H9 (cell line): ENCODE results near the gene RIPK4. TPM values are rescaled to one million over a fixed set of nuclear protein-coding genes. Genes with fewer than 3 reads are reported as not detected.

ENCODE experiments used
- DNase-seq: peaks from one replicate; pipeline ENCODE4 v3.0.0-alpha.2; 2017
- H2AFZ ChIP-seq: one replicate; pipeline ENCODE4 v1.6.1; 2013; ENCODE audit warnings: mild to moderate bottlenecking, low read length, control low read depth, moderate library complexity
- H2AK5ac ChIP-seq: 2 replicates; pipeline ENCODE4 v1.6.1; 2013; ENCODE audit warnings: low read length, control low read depth, mixed read lengths; ENCODE audit not compliant: insufficient read length
- H2BK120ac ChIP-seq: one replicate; pipeline ENCODE4 v1.6.1; 2013; ENCODE audit warnings: low read depth, mild to moderate bottlenecking, low read length, control low read depth, inconsistent platforms; ENCODE audit not compliant: poor library complexity, severe bottlenecking
- H2BK12ac ChIP-seq: 2 replicates; pipeline ENCODE4 v1.6.1; 2013; ENCODE audit warnings: low read length, control low read depth, mixed read lengths, low read depth; ENCODE audit not compliant: insufficient read length
- H2BK15ac ChIP-seq: 2 replicates; pipeline ENCODE4 v1.6.1; 2013; ENCODE audit warnings: low read depth, low read length, control low read depth
- H2BK20ac ChIP-seq: one replicate; pipeline ENCODE4 v1.6.1; 2013; ENCODE audit warnings: low read depth, mild to moderate bottlenecking, low read length, control low read depth, inconsistent platforms; ENCODE audit not compliant: poor library complexity, severe bottlenecking
- H2BK5ac ChIP-seq: 2 replicates; pipeline ENCODE4 v1.6.1; 2013; ENCODE audit warnings: low read length, control low read depth, mixed read lengths; ENCODE audit not compliant: insufficient read length
- H3K14ac ChIP-seq: 2 replicates; pipeline ENCODE4 v1.6.1; 2013; ENCODE audit warnings: low read length, control low read depth; ENCODE audit not compliant: insufficient read depth
- H3K18ac ChIP-seq: 2 replicates; pipeline ENCODE4 v1.6.1; 2013; ENCODE audit warnings: low read depth, mild to moderate bottlenecking, mixed read lengths, low read length, control low read depth; ENCODE audit not compliant: insufficient read length
- H3K23ac ChIP-seq: 2 replicates; pipeline ENCODE4 v1.6.1; 2013; ENCODE audit warnings: low read length, control low read depth, mixed read lengths, low read depth; ENCODE audit not compliant: insufficient read length
- H3K23me2 ChIP-seq: 2 replicates; pipeline ENCODE4 v1.6.1; 2013; ENCODE audit warnings: low read depth, mild to moderate bottlenecking, mixed read lengths, low read length, control low read depth; ENCODE audit not compliant: insufficient read length, poor library complexity, severe bottlenecking
- H3K27ac ChIP-seq: 2 replicates; pipeline ENCODE4 v1.5.1; 2013; ENCODE audit warnings: low read length, control low read depth, mixed read lengths, low read depth; ENCODE audit not compliant: insufficient read length
- H3K27me3 ChIP-seq: 2 replicates; pipeline ENCODE4 v1.6.1; 2013; ENCODE audit warnings: low read length, control low read depth, inconsistent platforms; ENCODE audit not compliant: insufficient read depth
- H3K4ac ChIP-seq: 2 replicates; pipeline ENCODE4 v1.6.1; 2013; ENCODE audit warnings: low read depth, mild to moderate bottlenecking, control low read depth, inconsistent platforms, low read length, moderate library complexity
- H3K4me1 ChIP-seq: 2 replicates; pipeline ENCODE4 v1.6.1; 2013; ENCODE audit warnings: low read length, control low read depth, inconsistent platforms; ENCODE audit not compliant: insufficient read depth
- H3K4me2 ChIP-seq: 2 replicates; pipeline ENCODE4 v1.6.1; 2013; ENCODE audit warnings: low read length, control low read depth, mixed read lengths; ENCODE audit not compliant: insufficient read length, insufficient read depth
- H3K56ac ChIP-seq: 2 replicates; pipeline ENCODE4 v1.6.1; 2013; ENCODE audit warnings: low read depth, mild to moderate bottlenecking, mixed read lengths, low read length, control low read depth; ENCODE audit not compliant: insufficient read length
- H3K79me1 ChIP-seq: 2 replicates; pipeline ENCODE4 v1.6.1; 2013; ENCODE audit warnings: low read depth, mild to moderate bottlenecking, moderate library complexity, low read length, control low read depth, inconsistent platforms; ENCODE audit not compliant: insufficient read depth, poor library complexity, severe bottlenecking
- H3K79me2 ChIP-seq: 2 replicates; pipeline ENCODE4 v1.6.1; 2013; ENCODE audit warnings: low read length, control low read depth, inconsistent platforms; ENCODE audit not compliant: insufficient read depth
- H3K9ac ChIP-seq: 2 replicates; pipeline ENCODE4 v1.6.1; 2013; ENCODE audit warnings: low read length, control low read depth, mixed read lengths; ENCODE audit not compliant: insufficient read length; ENCODE audit errors: extremely low read depth
- H3K9me3 ChIP-seq: one replicate; pipeline ENCODE4 v1.6.1; 2013; ENCODE audit warnings: low read depth, low read length, inconsistent platforms; ENCODE audit not compliant: control insufficient read depth
- H3T11ph ChIP-seq: one replicate; pipeline ENCODE4 v1.6.1; 2013; ENCODE audit warnings: mild to moderate bottlenecking, low read length, control low read depth, inconsistent platforms
- H4K20me1 ChIP-seq: one replicate; pipeline ENCODE4 v1.6.1; 2013; ENCODE audit not compliant: control insufficient read depth, insufficient read length, insufficient read depth
- H4K5ac ChIP-seq: 2 replicates; pipeline ENCODE4 v1.6.1; 2013; ENCODE audit warnings: low read depth, mild to moderate bottlenecking, mixed read lengths, low read length, control low read depth; ENCODE audit not compliant: insufficient read length
- H4K8ac ChIP-seq: replicated peaks from 2 replicates; pipeline ENCODE4 v1.6.1; 2013; ENCODE audit warnings: low read length, control low read depth, mixed read lengths, low read depth; ENCODE audit not compliant: insufficient read length
- H4K91ac ChIP-seq: 2 replicates; pipeline ENCODE4 v1.6.1; 2013; ENCODE audit warnings: low read depth, mild to moderate bottlenecking, moderate library complexity, mixed read lengths, low read length, control low read depth; ENCODE audit not compliant: insufficient read length
- H3K27ac Mint-ChIP-seq, 3 experiments: 2 replicates in 2 of 3; 3 replicates in 1 of 3; pipeline ENCODE4 v1.8.0; 2020 to 2021; ENCODE audit warnings: mixed read lengths in 3 of 3, mild to moderate bottlenecking in 1 of 3, moderate library complexity in 1 of 3
- H3K27me3 Mint-ChIP-seq: 2 replicates; pipeline ENCODE4 v1.8.0; 2021; ENCODE audit warnings: low read depth, mild to moderate bottlenecking, moderate library complexity, mixed read lengths
- H3K36me3 Mint-ChIP-seq, 3 experiments: 2 replicates in 2 of 3; 3 replicates in 1 of 3; pipeline ENCODE4 v1.8.0; 2020 to 2021; ENCODE audit warnings: low read depth in 3 of 3, mixed read lengths in 3 of 3; ENCODE audit not compliant: insufficient read depth in 1 of 3
- H3K4me1 Mint-ChIP-seq, 2 experiments: 2 replicates each; pipeline ENCODE4 v1.8.0; 2020; ENCODE audit warnings: mixed read lengths in 2 of 2
- H3K4me3 Mint-ChIP-seq, 2 experiments: 2 replicates in 1 of 2; 3 replicates in 1 of 2; pipeline ENCODE4 v1.8.0; 2020 to 2021; ENCODE audit warnings: mild to moderate bottlenecking in 2 of 2, mixed read lengths in 2 of 2, moderate library complexity in 1 of 2
- H3K9me3 Mint-ChIP-seq, 2 experiments: 2 replicates in 1 of 2; 3 replicates in 1 of 2; pipeline ENCODE4 v1.8.0; 2020; ENCODE audit warnings: mild to moderate bottlenecking in 2 of 2, mixed read lengths in 2 of 2, moderate library complexity in 1 of 2
- CTCF ChIP-seq: fragments of 200-600 bp; sonication (generic); conservative IDR thresholded peaks from 3 replicates; pipeline ENCODE4 v1.8.0; 2021; ENCODE audit warnings: antibody characterized with exemption, mild to moderate bottlenecking
- WGBS: extraction: QIAGEN DNeasy Blood & Tissue Kit; methylation state at CpG from one replicate; pipeline ENCODE4 v1.1.7; 2013; ENCODE audit warnings: missing lambda C conversion rate, low lambda C conversion rate, mixed read lengths; ENCODE audit not compliant: insufficient read length; ENCODE audit errors: extremely low coverage; 5-methylcytosine and 5-hydroxymethylcytosine counted together
- total RNA-seq: library from RNA; stranded (reverse); gene quantifications from 2 replicates; pipeline ENCODE4 v1.2.1, GENCODE V29; 2021

RIPK4 gene
- total RNA-seq, 1 experiment from 2014 or later: 2.9 TPM

DNA sequence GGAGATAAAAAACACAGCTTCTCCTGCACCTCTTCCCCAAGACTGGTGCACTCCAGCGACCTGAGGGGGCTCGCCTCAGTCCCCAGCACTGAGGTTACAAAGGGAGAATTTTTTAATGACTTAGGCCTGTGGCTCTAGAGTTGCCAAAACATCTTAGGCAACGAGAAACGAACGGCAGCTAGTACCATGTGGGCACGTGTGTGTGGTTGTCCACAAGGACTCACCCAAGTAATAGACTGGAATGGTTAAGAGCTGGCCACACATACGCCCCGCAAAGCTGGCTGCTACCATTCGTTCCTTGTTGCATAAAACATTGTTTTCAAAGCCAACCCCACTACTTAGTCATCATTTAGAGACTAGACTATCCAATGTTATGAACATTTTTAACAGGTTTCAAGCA lies 26.9 kb downstream of the RIPK4 start:
- Histone ChIP-seq H3K56ac (no peak overlapping the region), H2BK12ac (no peak overlapping the region), H2AFZ (no peak overlapping the region), H3K23me2 (no peaks in the 10 kb centered on the region), H4K91ac (no peak overlapping the region), H2BK20ac (no peak overlapping the region), H2BK120ac (no peak overlapping the region), H4K8ac (no peak overlapping the region), H3K4me2 (no peak overlapping the region), H3K79me1 (no peaks in the 10 kb centered on the region), H3K27ac (no peak overlapping the region), H2BK15ac (no peak overlapping the region), H3K18ac (no peak overlapping the region), H3K14ac (no peak overlapping the region), H3K9ac (no peak overlapping the region), H4K5ac (no peak overlapping the region), H2BK5ac (no peak overlapping the region), H3K9me3 (peaks cover 11% of the 10 kb centered on the region), H3K4ac (no peak overlapping the region), H3K27me3 (no peaks in the 10 kb centered on the region; the same call in 1 of the 2 replicates), H2AK5ac (no peak overlapping the region), H3K79me2 (no peaks in the 10 kb centered on the region), H4K20me1 (no peaks in the 10 kb centered on the region), H3K4me1 (no peaks in the 10 kb centered on the region), H3T11ph (no peak overlapping the region), H3K23ac (no peak overlapping the region)
- DNase-seq: no peak
- peaks cover 5 to 12% of the 10 kb centered on the region in 2 experiments; a peak in 3 of 4 replicates for H3K4me1 Mint-ChIP-seq
- TF ChIP-seq CTCF: no peak
- peaks cover 5% of the 10 kb centered on the region for H3K27me3 Mint-ChIP-seq
- no peak overlapping the region for H3K4me3 Mint-ChIP-seq
- WGBS: no CpG with 5 or more reads among the region's 9 CpGs
- H3K27ac Mint-ChIP-seq: no peak overlapping the region; a peak in 1 of 7 replicates
- peaks cover 26 to 32% of the 10 kb centered on the region in 2 experiments for H3K9me3 Mint-ChIP-seq
- peaks cover 42 to 58% (median 44%) of the 10 kb centered on the region in 3 experiments for H3K36me3 Mint-ChIP-seq
